K562 (cell line): ENCODE measurements around the gene GPR35. TPM values are rescaled to one million over a fixed set of nuclear protein-coding genes. Genes with fewer than 3 reads are reported as not detected.
A peak's percentile ranks its signal among the peaks of the same experiment; 100 is the strongest.

ENCODE experiments used
- ATAC-seq: fragments of 200-7000 bp; cut with Tn5 transposase; 3 replicates; pipeline ENCODE4 v1.9.1; 2020; ENCODE audit warnings: moderate library complexity
- BruUV-seq: library from RNA; stranded (reverse); fragments of 400-500 nt; replicated peaks from 2 replicates; lab custom pipeline; 2021; lab: Mats Ljungman, UMichigan
- CTCF ChIA-PET: fragments of 300-600 bp; formaldehyde crosslinking; extraction: SDS; loops from one replicate; lab custom pipeline; 2021; ENCODE audit warnings: low intra/inter-chr PET ratio; lab: Yijun Ruan, JAX
- POLR2A ChIA-PET: fragments of 300-600, 350-650 bp; sonication (Branson Sonifier 250); formaldehyde crosslinking; extraction: SDS; loops from one replicate; lab custom pipeline; 2021; ENCODE audit warnings: antibody characterized with exemption, inconsistent platforms; lab: Yijun Ruan, JAX
- DNase-seq, 4 experiments: peaks; one replicate each; pipeline versions ENCODE4 v3.0.0 to v3.0.0-alpha.2; 2011 to 2018; ENCODE audit warnings: low spot score in 3 of 4, mixed read lengths in 3 of 4; ENCODE audit errors: extremely low read depth in 1 of 4
- FAIRE-seq: peaks from 2 replicates; lab custom pipeline; 2011; peaks lifted over from hg19 to GRCh38; lab: Jason Lieb, UNC
- H2AFZ ChIP-seq: 2 replicates; pipeline ENCODE4 v1.6.0; 2011; ENCODE audit warnings: low read depth, low read length, control low read depth, inconsistent platforms
- H3K27ac ChIP-seq: fragments of 200-600 bp; 3 replicates; pipeline ENCODE4 v1.8.0; 2011; ENCODE audit warnings: low read depth, mild to moderate bottlenecking, control low read depth, inconsistent platforms, low read length, moderate library complexity, mixed read lengths; ENCODE audit errors: extremely low read depth
- H3K27me3 ChIP-seq, 2 experiments: fragments of 300-600 bp in 1 of 2; 2 replicates in 1 of 2; 3 replicates in 1 of 2; pipeline versions ENCODE4 v1.6.0 to v1.8.0; 2011; ENCODE audit warnings: inconsistent platforms in 2 of 2, low read length in 2 of 2, mild to moderate bottlenecking in 1 of 2, mixed read lengths in 1 of 2, moderate library complexity in 1 of 2; ENCODE audit not compliant: control insufficient read depth in 2 of 2, insufficient read depth in 2 of 2
- H3K36me3 ChIP-seq: fragments of 300-600 bp; 3 replicates; pipeline ENCODE4 v1.8.0; 2011; ENCODE audit warnings: mild to moderate bottlenecking, low read length, inconsistent platforms; ENCODE audit not compliant: control insufficient read depth, insufficient read depth
- H3K4me1 ChIP-seq, 2 experiments: fragments of 200-600 bp in 1 of 2; replicated peaks in 1 of 2; 2 replicates in 1 of 2; 3 replicates in 1 of 2; pipeline versions ENCODE4 v1.5.1 to v1.8.0; 2011; ENCODE audit warnings: inconsistent platforms in 2 of 2, low read length in 2 of 2, mild to moderate bottlenecking in 1 of 2, mixed read lengths in 1 of 2, moderate library complexity in 1 of 2; ENCODE audit not compliant: control insufficient read depth in 2 of 2, insufficient read depth in 2 of 2
- H3K4me2 ChIP-seq: 2 replicates; pipeline ENCODE4 v1.6.1; 2011; ENCODE audit warnings: low read length, control low read depth, inconsistent platforms, mixed read lengths; ENCODE audit not compliant: insufficient read depth
- H3K4me3 ChIP-seq: fragments of 200-600 bp; sonication (generic), shearing (Covaris generic); 2 replicates; pipeline ENCODE4 v1.5.1; 2016; ENCODE audit warnings: control low read depth, inconsistent platforms
- H3K79me2 ChIP-seq: fragments of 200-600 bp; 3 replicates; pipeline ENCODE4 v1.8.0; 2011; ENCODE audit warnings: low read length, inconsistent platforms; ENCODE audit not compliant: control insufficient read depth, insufficient read depth
- H3K9ac ChIP-seq, 2 experiments: 2 replicates each; pipeline versions ENCODE4 v1.6.0 to v1.6.1; 2011; ENCODE audit warnings: low read depth in 2 of 2, low read length in 2 of 2, control low read depth in 1 of 2, inconsistent platforms in 1 of 2, mild to moderate bottlenecking in 1 of 2, mixed read lengths in 1 of 2; ENCODE audit not compliant: insufficient read depth in 1 of 2
- H3K9me1 ChIP-seq: one replicate; pipeline ENCODE4 v1.6.0; 2011; ENCODE audit warnings: inconsistent platforms, mild to moderate bottlenecking, low read length, moderate library complexity; ENCODE audit not compliant: control insufficient read depth, insufficient read depth
- H3K9me3 ChIP-seq: replicated peaks from 2 replicates; pipeline ENCODE4 v1.5.1; 2011; ENCODE audit warnings: low read depth, low read length, inconsistent platforms; ENCODE audit not compliant: control insufficient read depth, insufficient read depth
- H4K20me1 ChIP-seq: replicated peaks from 2 replicates; pipeline ENCODE4 v1.6.1; 2011; ENCODE audit warnings: low read length, inconsistent platforms, mixed read lengths; ENCODE audit not compliant: control insufficient read depth, insufficient read depth
- CHD2 ChIP-seq: IDR thresholded peaks from 2 replicates; pipeline ENCODE4 v1.6.1; 2011; ENCODE audit warnings: low read depth, low read length
- GMEB1 ChIP-seq: fragments of 250-450 bp; sonication (Bioruptor Pico); IDR thresholded peaks from 2 replicates; pipeline ENCODE4 v1.4.0; 2020; ENCODE audit warnings: mild to moderate bottlenecking
- LARP7 ChIP-seq: fragments of 450-650 bp; IDR thresholded peaks from 2 replicates; pipeline ENCODE4 v1.6.1; 2016
- MAFG ChIP-seq: fragments of 450-650 bp; conservative IDR thresholded peaks from 2 replicates; pipeline ENCODE4 v1.6.1; 2016; ENCODE audit warnings: missing genetic modification characterization, missing compliant biosample characterization
- MECOM ChIP-seq: fragments of 250-450 bp; sonication (Bioruptor Pico); IDR thresholded peaks from 2 replicates; pipeline ENCODE4 v1.8.0; 2022; ENCODE audit warnings: inconsistent platforms
- NR2C2 ChIP-seq, 2 experiments: fragments of 200-800 bp in 1 of 2; sonication (Bioruptor generic) in 1 of 2; sonication (generic) in 1 of 2; formaldehyde crosslinking in 1 of 2; IDR thresholded peaks; 2 replicates each; pipeline versions ENCODE4 v1.6.1 to v1.8.0; 2016 to 2022; ENCODE audit warnings: mild to moderate bottlenecking in 1 of 2, missing compliant biosample characterization in 1 of 2, missing genetic modification characterization in 1 of 2, missing genetic modification reagents in 1 of 2
- PHB2 ChIP-seq: fragments of 450-650 bp; IDR thresholded peaks from 2 replicates; pipeline ENCODE4 v1.6.1; 2017; ENCODE audit warnings: low read depth
- PPARD ChIP-seq: fragments of 250-450 bp; sonication (Bioruptor Pico); IDR thresholded peaks from 2 replicates; pipeline ENCODE4 v1.8.0; 2022; ENCODE audit warnings: inconsistent platforms, mild to moderate bottlenecking, moderate library complexity
- ZNF12 ChIP-seq: sonication (generic); formaldehyde crosslinking; IDR thresholded peaks from 2 replicates; pipeline ENCODE4 v1.4.0; 2020; ENCODE audit warnings: mild to moderate bottlenecking, missing genetic modification reagents
- ZNF263 ChIP-seq: sonication (generic); formaldehyde crosslinking; IDR thresholded peaks from 2 replicates; pipeline ENCODE4 v1.8.0; 2022; ENCODE audit warnings: mild to moderate bottlenecking, missing genetic modification reagents, borderline replicate concordance
- WGBS: fragments of 100-300 bp; shearing (Covaris generic); methylation state at CpG from one replicate; pipeline ENCODE4 v1.1.6; 2016; ENCODE audit warnings: low coverage, mixed read lengths; ENCODE audit not compliant: insufficient coverage; ENCODE audit errors: missing lambda C conversion rate; 5-methylcytosine and 5-hydroxymethylcytosine counted together
- in situ Hi-C: fragments of 300-500 bp; cut with MboI; formaldehyde crosslinking; loops from 4 replicates; pipeline ENCODE4 v1.15.0; 2018; ENCODE audit warnings: inconsistent platforms, mixed read lengths
- intact Hi-C: fragments of 100-400 bp; cut with micrococcal nuclease; formaldehyde crosslinking; loops from 2 replicates; pipeline ENCODE4 v1.14.2; 2022
- polyA plus RNA-seq, 8 experiments: library from polyadenylated mRNA; depleted of rRNA in 4 of 8; stranded (reverse) in 5 of 8; unstranded in 3 of 8; fragments of >200 nt; fragmentation: Nextera tagmentation in 2 of 8; fragmentation: Illumina TruSeq in 1 of 8; extraction: Ambion mirVana in 2 of 8; extraction: Trizol in 1 of 8; gene quantifications; 2 replicates each; pipeline versions ENCODE4 v1.2.1 to v1.2.3, GENCODE V29; 2011 to 2014; ENCODE audit warnings: inconsistent platforms in 1 of 8, missing spikeins in 1 of 8
- total RNA-seq, 7 experiments: library from RNA; depleted of rRNA in 6 of 7; stranded (reverse); fragments of >200 nt in 6 of 7; fragmentation: Illumina TruSeq in 2 of 7; extraction: Trizol in 2 of 7; gene quantifications; 2 replicates each; pipeline versions ENCODE4 v1.2.1 to v1.2.3, GENCODE V29; 2011 to 2021; ENCODE audit warnings: low replicate concordance in 1 of 7
- TF ChIP-seq, protein P1 (sequence below): fragments of 250-450 bp; sonication (Bioruptor Pico); IDR thresholded peaks from 2 replicates; pipeline ENCODE4 v1.5.0; 2020; ENCODE audit warnings: mild to moderate bottlenecking, borderline replicate concordance
- TF ChIP-seq, protein P2 (sequence below): fragments of 450-650 bp; formaldehyde crosslinking; IDR thresholded peaks from 2 replicates; pipeline ENCODE4 v1.4.0; 2022; ENCODE audit warnings: missing genetic modification characterization
- TF ChIP-seq, protein P3 (sequence below): fragments of 250-450 bp; sonication (Bioruptor Pico); IDR thresholded peaks from 2 replicates; pipeline ENCODE4 v1.4.0; 2020

Gene GPR35
- total and polyA plus RNA-seq, 9 of the 15 experiments (the other 6 are each of a cell fraction or from before 2014, with no cell fraction given): 0.04 to 0.50 (median 0.29) TPM; not detected in 3

DNA sequence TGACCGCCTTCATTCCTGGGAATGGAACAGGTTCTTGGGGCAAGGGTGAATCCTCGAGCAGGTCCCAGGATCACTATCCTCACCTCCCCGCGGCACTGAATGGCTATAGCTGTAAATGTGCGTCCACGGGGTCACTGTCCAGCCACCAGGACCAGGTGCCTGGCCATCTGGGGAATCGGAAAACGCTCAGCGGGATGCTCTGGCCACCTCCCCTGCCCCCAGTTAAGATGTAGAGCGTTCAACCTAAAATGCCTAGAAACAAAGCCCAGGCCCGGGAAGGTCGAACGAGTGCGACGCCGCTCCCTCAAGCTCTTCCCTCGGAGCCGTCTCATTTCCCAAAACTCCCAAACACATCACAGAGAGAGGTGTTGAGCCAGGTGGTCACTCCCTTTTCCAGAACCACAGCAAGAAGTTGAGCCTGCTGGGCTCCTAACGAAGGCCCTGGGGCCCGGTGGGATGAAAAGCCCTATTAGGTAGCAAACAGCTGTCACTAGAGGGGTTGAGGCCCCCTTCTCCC lies 39.5 kb upstream of the GPR35 start (continued):
- TF ChIP-seq PPARD (CRISPR knock-in tag) (no peak), MECOM (no peak)

GRCh38 chr2:240586198-240586918 lies 38.9 kb upstream of the GPR35 start, which contains the start of gene CAPN10:
CAPN10 (plus strand) TSS chr2:240586734; CDS start chr2:240586912, 178 bp downstream.
- ChIA-PET CTCF (no interaction called here), POLR2A (interaction anchor here (0.5 to 2.2 kb wide), 7 partner anchors 10 to 25 kb away, joined by 3 to 26 read pairs (median 5); partner anchors contain the start of gene RNPEPL1)
- peaks cover 56% of the 10 kb centered on the region for H3K79me2 ChIP-seq
- H3K9me1 ChIP-seq: no peaks in the 10 kb centered on the region
- intact Hi-C loops (no loop called here), in situ Hi-C loops (no loop called here)
- DNase-seq: peak; percentile 90 to 94 (median 92)
- peak within 1 kb of the TSS; percentile 96 for H2AFZ ChIP-seq
- no peaks in the 10 kb centered on the region for H3K27me3 ChIP-seq
- H3K9ac ChIP-seq: peak within 1 kb of the TSS; percentile 82 to 95
- ATAC-seq: peak; percentile 89
- H3K4me1 ChIP-seq: peaks cover 31 to 51% of the 10 kb centered on the region in 2 experiments
- H3K27ac ChIP-seq: peak within 1 kb of the TSS; percentile 87; the same call in 2 of the 3 replicates
- no peaks in the 10 kb centered on the region; the same call in 1 of the 2 replicates for H4K20me1 ChIP-seq
- BruUV-seq: no TSS peak
- 0% methylated on average over 16 of the region's 88 CpGs for WGBS
- FAIRE-seq: peak; percentile 69
- H3K4me3 ChIP-seq: peak within 1 kb of the TSS; percentile 92
- no peaks in the 10 kb centered on the region for H3K9me3 ChIP-seq
- peaks cover 25% of the 10 kb centered on the region; the same call in 2 of the 3 replicates for H3K36me3 ChIP-seq
- peak within 1 kb of the TSS; percentile 93 for H3K4me2 ChIP-seq
- TF ChIP-seq, protein P1, sequence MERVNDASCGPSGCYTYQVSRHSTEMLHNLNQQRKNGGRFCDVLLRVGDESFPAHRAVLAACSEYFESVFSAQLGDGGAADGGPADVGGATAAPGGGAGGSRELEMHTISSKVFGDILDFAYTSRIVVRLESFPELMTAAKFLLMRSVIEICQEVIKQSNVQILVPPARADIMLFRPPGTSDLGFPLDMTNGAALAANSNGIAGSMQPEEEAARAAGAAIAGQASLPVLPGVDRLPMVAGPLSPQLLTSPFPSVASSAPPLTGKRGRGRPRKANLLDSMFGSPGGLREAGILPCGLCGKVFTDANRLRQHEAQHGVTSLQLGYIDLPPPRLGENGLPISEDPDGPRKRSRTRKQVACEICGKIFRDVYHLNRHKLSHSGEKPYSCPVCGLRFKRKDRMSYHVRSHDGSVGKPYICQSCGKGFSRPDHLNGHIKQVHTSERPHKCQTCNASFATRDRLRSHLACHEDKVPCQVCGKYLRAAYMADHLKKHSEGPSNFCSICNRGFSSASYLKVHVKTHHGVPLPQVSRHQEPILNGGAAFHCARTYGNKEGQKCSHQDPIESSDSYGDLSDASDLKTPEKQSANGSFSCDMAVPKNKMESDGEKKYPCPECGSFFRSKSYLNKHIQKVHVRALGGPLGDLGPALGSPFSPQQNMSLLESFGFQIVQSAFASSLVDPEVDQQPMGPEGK: no peak
- TF ChIP-seq GMEB1 (CRISPR knock-in tag) (peak; percentile 78), LARP7 (no peak), ZNF263 (CRISPR knock-in tag) (no peak), NR2C2 (CRISPR knock-in tag; IDR thresholded peaks at IDR 0.05) (peak; percentile 61), NR2C2 (tag; IDR thresholded peaks at IDR 0.05) (peak; percentile 95), ZNF12 (CRISPR knock-in tag) (no peak), CHD2 (peak; percentile 8; the same call in 1 of the 2 replicates), PHB2 (no peak), MAFG (tag) (no peak)
- TF ChIP-seq, protein P2, sequence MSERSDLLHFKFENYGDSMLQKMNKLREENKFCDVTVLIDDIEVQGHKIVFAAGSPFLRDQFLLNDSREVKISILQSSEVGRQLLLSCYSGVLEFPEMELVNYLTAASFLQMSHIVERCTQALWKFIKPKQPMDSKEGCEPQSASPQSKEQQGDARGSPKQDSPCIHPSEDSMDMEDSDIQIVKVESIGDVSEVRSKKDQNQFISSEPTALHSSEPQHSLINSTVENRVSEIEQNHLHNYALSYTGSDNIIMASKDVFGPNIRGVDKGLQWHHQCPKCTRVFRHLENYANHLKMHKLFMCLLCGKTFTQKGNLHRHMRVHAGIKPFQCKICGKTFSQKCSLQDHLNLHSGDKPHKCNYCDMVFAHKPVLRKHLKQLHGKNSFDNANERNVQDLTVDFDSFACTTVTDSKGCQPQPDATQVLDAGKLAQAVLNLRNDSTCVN (CRISPR knock-in tag): no peak
- TF ChIP-seq, protein P3, sequence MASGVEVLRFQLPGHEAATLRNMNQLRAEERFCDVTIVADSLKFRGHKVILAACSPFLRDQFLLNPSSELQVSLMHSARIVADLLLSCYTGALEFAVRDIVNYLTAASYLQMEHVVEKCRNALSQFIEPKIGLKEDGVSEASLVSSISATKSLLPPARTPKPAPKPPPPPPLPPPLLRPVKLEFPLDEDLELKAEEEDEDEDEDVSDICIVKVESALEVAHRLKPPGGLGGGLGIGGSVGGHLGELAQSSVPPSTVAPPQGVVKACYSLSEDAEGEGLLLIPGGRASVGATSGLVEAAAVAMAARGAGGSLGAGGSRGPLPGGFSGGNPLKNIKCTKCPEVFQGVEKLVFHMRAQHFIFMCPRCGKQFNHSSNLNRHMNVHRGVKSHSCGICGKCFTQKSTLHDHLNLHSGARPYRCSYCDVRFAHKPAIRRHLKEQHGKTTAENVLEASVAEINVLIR (CRISPR knock-in tag): 0 out of 2 replicates have a peak, but pooled peaks have one; percentile 36
